K562 (cell line): ENCODE measurements around the gene WDR72.

ENCODE experiments used
- RNF2 ChIP-seq: sonication (generic); IDR thresholded peaks from 2 replicates; pipeline ENCODE4 v1.6.1; 2016
- TF ChIP-seq, protein P1 (sequence below): fragments of 250-450 bp; sonication (Bioruptor Pico); IDR thresholded peaks from 2 replicates; pipeline ENCODE4 v1.8.0; 2022; ENCODE audit warnings: moderate library complexity, mild to moderate bottlenecking, inconsistent platforms

DNA sequence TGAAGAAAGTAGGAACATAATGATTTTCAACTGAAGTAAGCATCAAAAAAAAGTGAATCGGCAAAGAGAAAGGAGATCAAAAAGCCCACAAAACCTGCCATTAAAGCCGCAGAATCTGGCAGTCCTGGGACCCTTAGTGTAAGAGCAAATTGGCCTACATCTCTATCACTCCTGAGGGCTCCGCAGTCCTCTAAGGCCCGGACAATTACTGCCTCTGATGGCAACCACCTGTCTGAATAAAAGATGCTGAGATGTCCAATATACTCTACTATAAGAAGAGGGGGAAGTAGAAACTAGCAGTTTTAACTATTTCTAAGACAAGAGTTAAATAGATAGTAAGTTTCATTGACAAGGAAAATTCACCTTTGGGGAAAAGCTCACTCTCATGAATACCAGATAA is 20.3 kb downstream of the WDR72 start:
- TF ChIP-seq, protein P1, sequence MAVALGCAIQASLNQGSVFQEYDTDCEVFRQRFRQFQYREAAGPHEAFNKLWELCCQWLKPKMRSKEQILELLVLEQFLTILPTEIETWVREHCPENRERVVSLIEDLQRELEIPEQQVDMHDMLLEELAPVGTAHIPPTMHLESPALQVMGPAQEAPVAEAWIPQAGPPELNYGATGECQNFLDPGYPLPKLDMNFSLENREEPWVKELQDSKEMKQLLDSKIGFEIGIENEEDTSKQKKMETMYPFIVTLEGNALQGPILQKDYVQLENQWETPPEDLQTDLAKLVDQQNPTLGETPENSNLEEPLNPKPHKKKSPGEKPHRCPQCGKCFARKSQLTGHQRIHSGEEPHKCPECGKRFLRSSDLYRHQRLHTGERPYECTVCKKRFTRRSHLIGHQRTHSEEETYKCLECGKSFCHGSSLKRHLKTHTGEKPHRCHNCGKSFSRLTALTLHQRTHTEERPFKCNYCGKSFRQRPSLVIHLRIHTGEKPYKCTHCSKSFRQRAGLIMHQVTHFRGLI: no peak
- TF ChIP-seq RNF2: no peak
